Dedifferentiated amniotic fluid mesenchymal stem cell (primary cell): ENCODE data around the gene CFAP61.
"Not testable (repeated sequence)": the region's sequence is repeated elsewhere in the genome, so short reads cannot be mapped to it uniquely, and the experiment has no call there.

ENCODE experiments used
- DNase-seq: peaks from one replicate; pipeline ENCODE4 v3.0.0-alpha.2; 2016; ENCODE audit errors: extremely low spot score

CFAP61 gene

DNA sequence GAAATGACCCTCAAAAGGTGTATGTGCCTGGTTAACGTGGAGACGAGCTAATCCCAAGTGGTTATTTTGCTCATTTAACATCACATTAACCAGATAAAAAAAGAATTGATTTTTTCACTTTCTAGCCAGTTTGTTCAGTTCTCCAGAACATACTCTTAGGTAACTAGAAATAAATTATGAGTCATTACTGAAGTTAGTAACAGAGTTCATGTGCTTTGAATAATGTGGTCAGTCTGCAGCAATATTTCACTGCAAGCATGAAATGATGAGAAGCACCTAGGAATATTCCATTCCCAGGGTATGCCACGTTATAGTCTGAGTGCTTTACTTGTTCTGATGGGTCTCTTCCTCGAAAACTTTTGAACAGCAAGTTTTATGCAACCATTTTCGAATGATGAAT, 177.3 kb downstream of the CFAP61 start:
- DNase-seq, result no peak

DNA sequence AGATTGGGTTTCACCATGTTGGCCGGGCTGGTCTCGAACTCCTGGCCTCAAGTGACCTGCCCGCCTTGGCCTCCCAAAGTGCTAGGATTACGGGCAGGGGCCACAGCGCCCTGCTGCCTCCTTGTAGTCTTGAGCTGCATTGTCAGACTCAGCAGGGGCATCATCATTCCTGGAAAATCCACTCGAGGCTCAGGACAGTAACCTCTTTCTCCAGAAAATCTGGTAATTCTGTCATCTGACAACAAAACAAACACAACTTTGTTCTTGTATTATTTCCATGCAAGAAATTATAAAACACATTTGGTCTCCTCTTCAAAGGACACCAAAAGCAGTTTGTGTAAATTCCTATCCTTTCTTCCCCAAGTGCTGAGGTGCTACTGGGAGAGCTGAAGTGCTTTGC, 178.4 kb downstream of the CFAP61 start:
- no peak for DNase-seq

DNA sequence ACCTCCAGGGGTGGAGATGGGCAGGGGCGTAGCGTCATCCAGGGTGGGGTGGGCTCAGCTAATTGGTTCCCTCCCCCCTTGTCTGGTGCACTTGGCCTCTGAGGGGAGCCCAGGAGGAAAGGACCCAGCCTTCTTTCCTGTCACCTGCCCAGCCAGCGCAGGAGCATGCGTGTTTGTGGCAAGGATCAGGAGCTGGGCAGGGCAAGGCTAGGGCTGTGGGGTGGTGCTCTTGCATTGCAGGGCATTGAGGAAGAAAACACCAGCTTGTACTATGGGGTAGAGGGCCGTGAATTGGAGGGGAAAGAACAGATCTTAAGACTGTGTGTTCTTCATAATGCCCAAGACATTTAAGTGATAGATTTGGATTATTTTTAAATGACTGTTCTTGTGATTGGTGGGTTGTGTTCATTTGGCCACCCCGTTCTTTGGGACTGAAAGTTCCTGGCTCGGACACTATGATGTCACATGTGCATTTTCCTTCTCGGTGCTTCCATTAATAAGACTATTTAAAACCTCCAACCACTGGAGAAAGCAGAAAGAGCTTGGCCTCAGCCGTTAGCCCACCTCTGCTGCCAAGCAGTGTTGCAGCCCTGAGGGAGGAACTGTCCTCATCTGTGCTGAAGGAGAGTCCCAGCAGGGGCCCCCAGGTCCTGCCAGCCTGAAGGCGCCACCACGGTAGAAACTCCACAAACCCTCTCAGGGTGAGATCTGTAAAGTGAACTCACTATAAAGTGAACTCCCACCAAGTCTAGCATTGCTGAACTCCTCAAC, 179.4 kb downstream of the CFAP61 start:
- no peak for DNase-seq

DNA sequence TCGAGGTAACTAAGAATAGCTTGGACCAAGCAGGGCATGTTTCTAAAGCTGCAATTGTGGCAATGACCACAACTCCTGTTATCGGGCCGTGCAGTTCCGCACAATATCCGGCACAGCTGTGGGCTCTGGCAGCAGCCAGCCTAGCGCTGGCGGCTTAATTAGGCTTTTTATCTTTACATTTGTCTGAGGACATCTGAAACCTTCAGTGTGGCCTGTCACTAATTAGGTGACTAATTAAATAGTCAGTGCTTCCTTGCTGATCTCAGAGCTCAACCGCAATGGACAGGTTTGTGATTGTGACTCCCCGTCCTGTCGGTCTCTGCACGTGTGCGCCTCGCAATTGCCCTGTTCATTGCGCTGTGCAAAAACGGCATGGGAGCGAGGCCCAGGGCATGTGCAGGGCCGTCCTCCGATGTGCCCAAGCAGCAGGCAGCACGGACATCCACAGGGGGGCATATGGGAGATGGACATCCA, 180.7 kb downstream of the CFAP61 start:
- DNase-seq, result no peak

DNA sequence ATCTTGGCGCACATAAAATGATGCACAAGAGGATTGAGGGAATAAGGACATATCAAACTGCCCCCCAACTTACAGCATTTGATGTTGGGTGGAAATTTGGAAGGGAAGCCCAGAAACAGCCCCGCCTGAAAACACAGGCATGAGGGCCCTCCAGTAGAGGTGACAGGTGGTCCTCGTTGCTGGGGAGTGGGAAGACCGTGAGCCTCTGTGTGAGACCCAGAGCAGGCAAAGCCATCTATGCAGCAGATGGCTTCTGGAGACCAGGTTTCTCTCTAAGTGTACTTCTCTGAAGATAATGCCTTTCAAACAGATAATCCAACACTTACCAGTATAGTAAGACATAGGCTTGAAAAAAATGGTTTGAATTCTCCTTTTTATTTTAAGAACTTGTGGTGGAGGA, 183.3 kb downstream of the CFAP61 start:
- no peak for DNase-seq

DNA sequence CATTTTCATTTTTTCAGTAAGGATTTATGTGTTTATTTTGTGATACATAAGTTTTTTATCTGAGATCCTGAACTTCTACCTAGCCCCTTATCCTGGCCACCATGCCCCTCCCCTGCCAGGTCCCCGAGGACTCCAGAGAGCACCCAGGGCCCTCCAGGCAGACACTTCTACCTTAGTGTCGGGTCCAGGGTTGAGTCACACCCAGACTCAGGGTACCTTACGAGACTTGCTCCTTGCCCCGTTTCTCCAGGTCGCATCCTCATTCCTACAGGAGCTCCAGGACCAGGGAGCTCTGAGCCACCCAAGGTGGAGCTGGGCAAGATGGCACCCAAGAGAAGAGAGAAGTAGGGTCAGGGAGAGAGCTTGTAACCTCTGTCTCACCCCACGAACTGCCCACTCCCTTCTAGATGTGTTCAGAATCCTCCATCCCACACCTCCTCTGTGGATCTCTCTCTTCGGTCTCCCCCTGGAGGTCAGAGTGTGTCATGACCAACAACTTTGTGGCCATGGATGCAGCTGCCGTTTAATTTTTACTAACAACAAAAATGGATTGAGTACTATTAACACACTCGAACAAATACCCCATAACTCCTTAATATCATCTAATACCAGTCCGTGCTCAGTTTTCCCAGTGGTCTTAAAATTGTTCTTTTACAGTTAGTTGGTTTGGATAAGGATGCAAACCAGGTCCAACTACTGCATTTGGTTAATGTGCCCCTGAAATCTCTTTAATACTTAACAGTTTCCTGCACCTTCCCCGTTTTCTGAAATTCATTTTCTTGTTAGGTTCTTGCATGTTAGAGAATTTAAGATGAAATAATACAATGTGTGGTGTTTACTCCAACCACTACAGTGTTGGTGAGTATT, 185.0 kb downstream of the CFAP61 start:
- no peak for DNase-seq

DNA sequence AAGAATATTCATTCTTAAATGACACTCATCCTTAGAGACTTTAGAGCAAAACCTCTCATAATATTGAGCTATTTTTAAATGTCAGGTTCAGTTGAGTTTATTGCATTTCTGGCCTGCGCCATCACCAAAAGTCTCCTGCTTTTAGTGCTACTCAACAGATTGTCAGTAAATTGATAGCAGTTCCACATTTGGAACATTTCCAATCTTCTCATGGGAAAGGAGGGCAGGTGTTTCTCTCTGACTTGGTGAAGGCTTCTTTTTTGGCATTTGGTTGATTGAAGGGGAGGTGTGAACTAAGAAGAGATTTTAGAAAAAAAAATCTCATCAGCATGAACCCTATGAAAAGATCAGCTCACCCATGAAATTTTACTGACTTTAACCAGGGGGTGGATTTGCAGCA, 189.6 kb downstream of the CFAP61 start:
- no peak for DNase-seq

DNA sequence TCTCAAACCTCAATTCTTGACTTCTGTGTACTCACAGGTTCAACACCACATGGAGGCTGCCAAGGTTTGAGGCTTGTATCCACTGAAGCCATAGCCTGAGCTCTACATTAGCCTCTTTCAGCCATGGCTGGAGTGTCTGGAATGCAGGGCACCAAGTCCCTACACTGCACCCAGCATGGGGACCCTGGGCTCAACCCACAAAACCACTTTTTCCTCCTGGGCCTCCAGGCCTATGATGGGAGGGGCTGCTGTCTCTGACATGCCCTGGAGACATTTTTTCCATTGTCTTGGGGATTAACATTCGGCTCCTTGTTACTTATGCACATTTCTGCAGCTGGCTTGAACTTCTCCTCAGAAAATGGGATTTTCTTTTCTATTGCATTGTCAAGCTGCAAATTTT, 192.1 kb downstream of the CFAP61 start:
- DNase-seq, result not testable (repeated sequence)

DNA sequence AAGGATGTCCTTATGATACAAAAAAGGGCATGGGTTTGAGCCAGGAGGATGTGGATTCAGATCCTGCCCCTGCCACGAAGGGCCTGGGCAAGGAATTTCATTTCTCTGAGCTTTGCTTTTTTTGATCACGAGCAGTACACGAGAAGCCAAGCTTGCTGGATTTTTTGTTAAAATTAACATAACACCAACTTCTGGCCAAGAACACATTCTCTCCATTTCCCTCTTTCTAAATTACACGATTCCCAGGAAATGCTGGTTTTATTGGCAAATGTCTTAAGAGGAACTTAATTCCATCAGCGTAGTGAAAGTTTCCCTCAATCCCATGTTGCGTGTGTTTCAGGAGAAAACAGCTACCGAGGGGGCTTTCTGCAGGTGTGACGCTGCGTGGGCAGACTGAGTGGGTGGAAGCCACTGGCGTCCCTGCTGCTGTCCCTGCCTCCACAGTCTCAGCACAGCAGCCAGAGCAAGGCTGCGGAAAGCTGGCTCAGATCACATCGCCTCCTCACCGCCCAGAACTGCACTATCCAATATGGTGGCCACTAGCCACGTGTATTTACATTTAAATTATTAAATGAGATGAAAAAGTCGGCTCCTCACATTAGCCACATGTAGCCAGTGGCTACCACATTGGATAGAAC, 194.8 kb downstream of the CFAP61 start:
- DNase-seq, result no peak

DNA sequence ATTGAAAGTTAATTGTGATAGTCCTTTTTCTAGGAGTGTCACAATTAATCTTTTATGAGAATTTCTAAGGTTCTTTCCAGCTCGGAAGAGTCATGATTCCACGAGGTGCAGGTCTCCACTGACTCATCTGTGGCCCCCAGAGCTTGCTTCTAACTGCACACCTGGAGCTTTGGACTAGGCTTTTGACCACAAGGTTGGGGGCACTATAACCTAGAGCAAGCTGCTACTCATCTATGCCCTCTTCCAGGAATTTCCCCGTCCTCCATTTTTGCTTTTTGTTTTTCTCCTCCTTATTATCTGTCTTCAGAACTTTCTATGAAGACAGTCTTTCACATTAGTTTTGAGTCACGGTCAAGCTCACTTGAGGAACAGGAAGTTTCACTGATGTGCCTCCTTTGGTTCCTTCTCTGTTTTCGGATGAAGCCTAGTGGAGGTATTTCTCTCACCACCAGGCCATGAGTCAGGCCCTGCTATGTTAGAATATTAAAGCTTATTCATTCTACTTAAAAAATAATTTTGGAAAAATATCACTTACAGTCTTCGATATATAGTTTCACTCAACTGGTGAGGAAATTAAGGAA, 196.4 kb downstream of the CFAP61 start:
- DNase-seq, result no peak

DNA sequence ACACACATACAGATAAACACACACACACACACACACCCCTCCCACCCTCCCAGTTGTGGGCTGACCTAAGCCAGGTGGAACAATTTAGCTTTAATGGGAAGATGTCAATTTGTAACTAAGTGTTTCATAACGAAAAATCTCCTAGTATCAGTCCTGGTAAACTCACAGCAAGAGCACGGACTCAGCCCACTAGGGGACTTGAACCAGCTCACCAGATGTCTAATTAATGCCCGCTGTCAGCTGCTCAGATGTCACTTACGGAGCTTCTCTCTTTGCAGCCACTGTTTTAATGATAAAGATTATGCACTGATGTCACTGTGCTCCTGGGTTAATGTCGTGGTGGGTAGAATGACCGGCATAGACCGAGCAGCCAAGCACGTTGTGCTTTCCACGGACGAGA, 199.0 kb downstream of the CFAP61 start:
- no peak for DNase-seq

DNA sequence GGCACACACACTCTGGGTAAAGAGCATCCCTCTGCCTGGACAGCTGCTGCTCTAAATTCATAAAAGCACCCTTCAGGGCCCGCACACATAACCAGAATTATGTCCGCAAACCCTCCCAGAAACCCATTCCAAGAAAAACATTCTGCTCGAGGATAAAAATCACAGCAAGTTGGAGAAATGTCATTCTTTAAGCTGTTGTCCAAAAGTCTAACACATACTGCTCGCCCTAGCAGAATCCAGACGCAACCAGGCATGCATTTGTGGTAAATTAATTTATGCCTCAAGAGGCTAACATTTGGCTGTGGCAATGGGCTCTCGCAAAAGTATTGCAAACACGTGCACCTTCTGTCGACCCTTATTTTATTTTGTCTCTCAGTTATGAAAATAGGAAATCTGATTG, 199.5 kb downstream of the CFAP61 start:
- DNase-seq, result no peak

DNA sequence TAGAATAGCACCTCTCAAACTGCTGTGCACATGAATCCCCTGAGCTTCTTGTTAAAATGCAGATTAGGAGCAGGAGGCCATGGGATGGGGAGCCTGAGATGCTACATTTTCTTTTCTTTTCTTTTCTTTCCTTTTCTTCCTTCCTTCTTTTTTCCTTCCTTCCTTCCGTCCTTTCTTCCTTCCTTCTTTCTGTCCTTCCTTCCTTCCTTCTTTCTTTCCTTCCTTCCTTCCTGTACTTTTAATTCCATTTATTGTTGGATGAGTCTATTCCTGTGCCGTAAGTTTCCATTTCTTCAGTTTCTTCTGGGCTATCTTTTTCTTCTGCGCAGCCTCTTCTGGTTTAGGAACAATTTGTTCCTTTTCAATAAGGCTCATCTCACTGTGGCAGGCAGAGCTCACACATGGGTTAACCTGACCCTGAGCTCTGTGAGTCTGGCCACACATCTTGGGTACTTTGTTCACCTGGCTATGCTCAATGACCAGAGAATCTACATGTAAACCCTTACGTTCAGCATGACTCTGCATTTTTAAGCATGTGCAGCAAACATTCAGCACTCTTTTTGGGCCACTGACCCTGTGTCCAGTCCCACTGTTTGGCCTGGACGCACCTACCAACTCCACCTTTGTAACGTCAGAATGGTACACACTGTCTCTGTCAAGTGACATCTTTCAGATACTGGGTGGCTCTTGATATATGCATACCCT, 200.9 kb downstream of the CFAP61 start:
- DNase-seq, result no peak

DNA sequence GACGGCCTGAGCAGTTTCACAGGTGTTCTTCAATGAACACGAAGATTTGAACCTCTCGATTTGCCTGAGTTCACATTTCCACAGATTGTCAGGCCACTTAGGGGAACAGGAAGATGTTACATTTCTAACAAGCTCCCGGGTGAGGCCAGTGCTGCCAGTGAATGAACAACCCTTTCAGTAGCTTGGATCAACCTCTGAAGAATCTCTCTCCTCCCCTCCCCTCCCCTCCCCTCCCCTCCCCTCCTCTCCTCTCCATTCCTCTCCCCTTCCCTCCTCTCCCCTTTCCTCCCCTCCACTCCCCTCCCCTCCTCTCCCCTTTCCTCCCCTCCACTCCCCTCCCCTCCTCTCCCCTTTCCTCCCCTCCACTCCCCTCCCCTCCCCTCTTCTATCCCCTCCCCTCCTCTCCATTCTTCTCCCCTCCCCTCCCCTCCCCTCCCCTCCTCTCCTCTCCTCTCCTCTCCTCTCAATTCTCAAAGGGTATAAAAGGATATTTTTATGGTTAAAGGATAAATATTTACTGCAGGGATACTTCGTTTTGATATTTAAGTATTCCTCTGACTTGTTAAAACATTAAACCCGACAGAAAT, 201.5 kb downstream of the CFAP61 start:
- DNase-seq, result no peak

DNA sequence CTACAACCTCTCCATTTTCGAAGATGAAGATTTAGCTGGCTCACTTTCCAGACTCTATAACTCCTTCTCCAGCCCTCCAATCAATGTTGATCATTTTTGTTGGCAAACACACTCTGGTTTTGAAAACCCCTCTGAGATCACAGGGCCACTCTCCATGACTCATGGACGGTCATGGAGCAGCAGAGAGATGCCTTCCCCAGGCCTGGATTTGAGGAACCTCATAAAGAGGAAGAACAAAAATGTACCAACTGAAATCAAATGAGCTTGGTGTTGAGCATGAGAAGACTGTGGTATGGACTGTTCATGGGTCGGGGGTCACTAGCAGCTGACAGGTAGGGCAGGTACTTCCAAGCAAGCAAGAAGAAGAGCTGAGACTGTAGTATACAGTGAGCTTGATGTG, 202.8 kb downstream of the CFAP61 start:
- no peak for DNase-seq

DNA sequence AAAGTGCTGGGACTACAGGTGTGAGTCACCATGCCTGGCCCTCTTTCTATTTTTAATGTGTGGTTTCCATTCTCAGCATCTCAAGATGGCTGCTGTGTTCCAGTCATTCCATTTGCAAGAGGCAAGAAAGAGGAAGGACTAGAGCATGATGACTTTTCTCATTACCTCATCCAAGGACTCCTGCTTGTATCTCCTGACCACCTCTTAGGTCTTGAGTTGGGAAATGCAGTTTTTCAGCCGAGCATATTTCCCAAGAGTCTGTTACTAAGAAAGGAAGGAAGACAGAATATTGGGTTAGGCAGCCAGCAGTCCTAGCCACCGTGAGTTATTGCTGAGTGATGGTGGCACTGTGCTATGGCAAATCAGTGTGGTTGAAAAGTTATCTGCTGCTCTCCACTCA, 207.2 kb downstream of the CFAP61 start:
- no peak for DNase-seq

DNA sequence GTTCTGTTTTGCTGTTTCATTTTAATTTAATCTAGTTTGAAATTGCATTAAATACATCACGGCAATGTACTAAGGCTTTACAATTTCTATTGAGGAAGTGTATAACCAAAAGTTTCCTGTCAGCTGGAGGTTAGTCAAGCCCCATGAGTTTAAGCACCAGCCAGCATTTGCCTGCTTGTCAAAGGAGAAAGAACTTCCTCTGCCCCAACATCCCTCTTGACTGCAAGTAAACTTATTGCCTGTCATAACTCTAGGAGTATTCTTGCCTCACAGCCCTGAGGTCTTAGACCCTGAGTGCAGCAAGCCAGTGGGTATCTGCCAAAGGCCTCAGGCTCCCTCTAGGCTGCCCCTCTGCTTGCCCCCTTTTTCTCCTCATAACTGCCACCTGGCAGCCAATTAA, 208.8 kb downstream of the CFAP61 start:
- no peak for DNase-seq

DNA sequence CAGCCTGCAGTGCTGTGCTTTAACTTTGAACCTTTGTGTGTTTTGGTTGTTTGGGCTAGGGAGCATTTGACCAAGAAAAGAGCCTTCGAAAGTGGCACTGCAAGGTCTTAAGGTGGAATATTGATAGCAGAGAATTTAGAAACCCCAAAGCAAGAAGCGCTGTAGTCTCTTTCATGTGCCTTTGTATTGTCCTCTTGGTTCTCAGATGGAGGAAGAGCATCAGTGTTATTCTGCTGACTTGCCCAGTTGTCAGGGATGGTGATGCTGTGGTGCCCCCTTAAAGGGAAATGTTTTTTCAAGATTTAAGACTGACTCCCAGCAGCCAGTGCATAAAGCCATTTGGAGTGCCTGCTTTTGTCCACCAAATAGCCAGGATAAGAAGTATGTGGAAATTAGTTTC, 212.9 kb downstream of the CFAP61 start:
- DNase-seq, result no peak

DNA sequence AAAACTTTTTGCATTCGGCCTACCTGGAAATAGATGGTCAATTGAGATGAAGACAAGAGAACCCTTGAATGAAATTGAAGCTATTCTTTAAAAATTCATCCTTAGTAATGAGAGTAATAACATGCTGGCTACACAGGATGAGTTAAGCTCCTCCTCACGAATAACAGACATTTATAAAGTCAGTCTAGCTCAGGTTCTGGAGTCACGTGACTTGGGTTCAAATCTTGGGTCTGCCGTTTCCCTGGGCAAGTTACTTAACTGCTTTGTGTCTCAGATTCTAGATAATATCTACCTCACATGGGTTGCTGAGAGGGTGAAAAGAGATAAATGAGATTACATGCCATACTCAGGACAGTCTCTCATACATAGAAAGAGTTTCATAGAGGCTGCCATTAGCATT, 214.2 kb downstream of the CFAP61 start:
- DNase-seq, result no peak

DNA sequence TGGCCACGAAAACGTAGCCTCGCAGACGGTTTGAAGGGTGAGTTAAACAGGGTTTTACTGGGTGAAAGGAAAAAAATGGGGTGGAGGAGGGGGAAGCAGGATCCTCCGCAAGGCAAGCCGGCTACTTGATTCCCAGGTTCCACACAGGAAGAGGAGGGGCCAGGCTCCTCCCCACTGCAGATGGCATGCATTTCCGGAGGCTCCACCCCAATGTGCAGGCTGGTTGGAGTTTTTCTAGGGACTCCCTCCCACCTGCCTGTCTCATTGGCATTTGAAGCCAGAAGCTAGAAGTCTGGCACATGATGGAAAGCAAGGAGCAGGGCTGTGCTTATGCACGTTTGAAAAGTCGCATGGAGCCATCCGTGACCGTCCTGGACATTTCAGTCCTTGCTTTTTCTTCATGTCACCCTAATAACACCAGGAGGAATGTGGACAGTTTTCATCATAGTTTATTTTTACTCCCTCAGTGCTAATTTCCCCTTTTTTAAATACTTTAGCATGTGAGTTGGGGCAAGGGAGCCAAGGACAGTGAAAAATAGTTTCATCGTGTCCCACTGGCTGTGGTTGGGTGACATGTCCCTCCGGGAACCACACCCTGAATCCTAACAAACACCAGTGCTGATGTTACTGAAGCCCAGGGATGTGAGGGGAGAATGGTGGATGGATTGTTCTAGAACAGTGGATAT, 215.5 kb downstream of the CFAP61 start:
- DNase-seq, result no peak

DNA sequence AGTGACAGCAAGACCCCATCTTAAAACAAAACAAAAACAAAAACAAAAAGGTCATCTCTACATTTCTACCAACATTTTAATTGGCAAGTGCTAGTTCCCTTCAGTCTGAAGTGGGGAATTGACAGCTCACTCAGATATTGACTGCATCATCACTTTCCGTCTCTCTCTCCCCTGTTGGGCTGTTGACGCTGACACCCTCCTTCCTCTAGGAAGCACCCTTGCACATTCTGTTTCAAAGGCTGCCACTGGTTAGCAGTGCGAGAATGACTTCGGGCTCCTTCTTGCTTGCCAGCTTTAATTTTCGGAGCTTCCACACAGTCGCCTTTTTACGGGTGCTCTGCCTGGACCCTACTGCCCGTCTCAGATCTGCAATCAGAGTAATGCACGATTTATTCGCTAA, 218.9 kb downstream of the CFAP61 start:
- no peak for DNase-seq
